H1 (cell line): ENCODE data around the gene PDK2. TPM values are rescaled to one million over a fixed set of nuclear protein-coding genes. Genes with fewer than 3 reads are reported as not detected.

ENCODE experiments used
- CTCF ChIA-PET: fragments of 300-600 bp; sonication (Branson Sonifier 250); formaldehyde crosslinking; loops from one replicate; lab custom pipeline; 2021; ENCODE audit not compliant: partially characterized antibody; lab: Charles Lee
- POLR2A ChIA-PET: fragments of 300-600 bp; sonication (Branson Sonifier 250); formaldehyde crosslinking; loops from one replicate; lab custom pipeline; 2021; ENCODE audit warnings: inconsistent platforms; ENCODE audit not compliant: partially characterized antibody; lab: Charles Lee
- DNase-seq, 2 experiments: peaks; one replicate each; pipeline versions ENCODE4 v3.0.0 to v3.0.0-alpha.2; 2010 to 2022; ENCODE audit warnings: low spot score in 2 of 2, low read depth in 1 of 2, mixed read lengths in 1 of 2
- FAIRE-seq: peaks from 2 replicates; lab custom pipeline; 2011; peaks lifted over from hg19 to GRCh38; lab: Jason Lieb, UNC
- H2AFZ ChIP-seq: 2 replicates; pipeline ENCODE4 v1.8.1; 2012; ENCODE audit warnings: low read length, inconsistent platforms
- H2AK5ac ChIP-seq: 2 replicates; pipeline ENCODE4 v1.6.1; 2013; ENCODE audit warnings: low read depth, low read length
- H2BK120ac ChIP-seq: replicated peaks from 2 replicates; pipeline ENCODE3; 2013; ENCODE audit warnings: low read depth, low read length, inconsistent platforms
- H2BK12ac ChIP-seq: 2 replicates; pipeline ENCODE4 v1.6.1; 2013; ENCODE audit warnings: low read depth, low read length
- H2BK15ac ChIP-seq: 2 replicates; pipeline ENCODE4 v1.6.1; 2013; ENCODE audit warnings: low read length
- H2BK20ac ChIP-seq: 2 replicates; pipeline ENCODE4 v1.6.1; 2013; ENCODE audit warnings: low read length
- H2BK5ac ChIP-seq: 2 replicates; pipeline ENCODE4 v1.6.1; 2013; ENCODE audit warnings: low read depth, low read length
- H3K14ac ChIP-seq: 2 replicates; pipeline ENCODE4 v1.6.1; 2013; ENCODE audit warnings: inconsistent platforms; ENCODE audit not compliant: insufficient read length
- H3K18ac ChIP-seq: 2 replicates; pipeline ENCODE4 v1.6.1; 2013; ENCODE audit warnings: low read length; ENCODE audit errors: extremely low read depth
- H3K23ac ChIP-seq: 2 replicates; pipeline ENCODE4 v1.6.1; 2013; ENCODE audit warnings: inconsistent platforms; ENCODE audit not compliant: insufficient read length
- H3K23me2 ChIP-seq: 2 replicates; pipeline ENCODE4 v1.6.1; 2013; ENCODE audit warnings: low read depth, low read length
- H3K27ac ChIP-seq: 2 replicates; pipeline ENCODE4 v1.6.1; 2011; ENCODE audit warnings: low read depth, low read length, inconsistent platforms
- H3K27me3 ChIP-seq, 4 experiments: replicated peaks in 1 of 4; 1 replicate in 1 of 4; 2 replicates in 3 of 4; pipeline versions ENCODE4 v1.6.1 to v1.8.1; 2011 to 2013; ENCODE audit warnings: low read length in 3 of 4, mild to moderate bottlenecking in 3 of 4, inconsistent platforms in 2 of 4, mixed read lengths in 2 of 4, moderate library complexity in 1 of 4; ENCODE audit not compliant: control insufficient read depth in 3 of 4, insufficient read depth in 3 of 4; ENCODE audit errors: extremely low read depth in 1 of 4
- H3K36me3 ChIP-seq, 4 experiments: 2 replicates each; pipeline versions ENCODE4 v1.6.1 to v1.8.1; 2011 to 2013; ENCODE audit warnings: mild to moderate bottlenecking in 4 of 4, low read length in 3 of 4, moderate library complexity in 2 of 4, control low read depth in 1 of 4, inconsistent platforms in 1 of 4; ENCODE audit not compliant: insufficient read depth in 4 of 4, control insufficient read depth in 2 of 4
- H3K4ac ChIP-seq: replicated peaks from 2 replicates; pipeline ENCODE3; 2013; ENCODE audit warnings: low read length, low read depth, mixed read lengths, inconsistent platforms; ENCODE audit not compliant: insufficient read length
- H3K4me1 ChIP-seq, 4 experiments: replicated peaks in 1 of 4; 1 replicate in 1 of 4; 2 replicates in 3 of 4; pipeline versions ENCODE4 v1.6.1 to v1.8.1; 2011 to 2013; ENCODE audit warnings: low read length in 3 of 4, inconsistent platforms in 2 of 4, mixed read lengths in 1 of 4; ENCODE audit not compliant: insufficient read depth in 4 of 4, control insufficient read depth in 3 of 4
- H3K4me2 ChIP-seq, 2 experiments: 2 replicates each; pipeline versions ENCODE4 v1.6.1 to v1.8.1; 2011 to 2013; ENCODE audit warnings: low read depth in 2 of 2, low read length in 2 of 2, control low read depth in 1 of 2, inconsistent platforms in 1 of 2, mild to moderate bottlenecking in 1 of 2; ENCODE audit not compliant: insufficient read depth in 1 of 2
- H3K4me3 ChIP-seq, 4 experiments: fragments of 200-600, 300-600 bp in 1 of 4; sonication (generic), shearing (Covaris generic), sonication (Bioruptor Twin) in 1 of 4; 2 replicates each; pipeline versions ENCODE4 v1.5.1 to v1.8.1; 2011 to 2016; ENCODE audit warnings: low read length in 4 of 4, low read depth in 3 of 4, control low read depth in 2 of 4, inconsistent platforms in 2 of 4, mild to moderate bottlenecking in 2 of 4, mixed read lengths in 1 of 4, moderate library complexity in 1 of 4; ENCODE audit not compliant: insufficient read depth in 2 of 4; ENCODE audit errors: extremely low read depth in 1 of 4
- H3K56ac ChIP-seq: replicated peaks from 2 replicates; pipeline ENCODE3; 2013; ENCODE audit warnings: low read depth, mild to moderate bottlenecking, mixed read lengths, low read length, inconsistent platforms; ENCODE audit not compliant: insufficient read length
- H3K79me1 ChIP-seq: 2 replicates; pipeline ENCODE4 v1.6.1; 2013; ENCODE audit warnings: low read depth, low read length, control low read depth
- H3K79me2 ChIP-seq, 2 experiments: 2 replicates each; pipeline versions ENCODE4 v1.6.1 to v1.8.1; 2012 to 2013; ENCODE audit warnings: low read length in 2 of 2, mild to moderate bottlenecking in 2 of 2, inconsistent platforms in 1 of 2; ENCODE audit not compliant: insufficient read depth in 2 of 2, control insufficient read depth in 1 of 2
- H3K9ac ChIP-seq, 4 experiments: replicated peaks in 1 of 4; 1 replicate in 1 of 4; 2 replicates in 3 of 4; pipeline versions ENCODE4 v1.6.1 to v1.8.1; 2011 to 2013; ENCODE audit warnings: low read depth in 3 of 4, low read length in 3 of 4, control low read depth in 2 of 4, mild to moderate bottlenecking in 2 of 4, moderate library complexity in 2 of 4, inconsistent platforms in 1 of 4; ENCODE audit errors: extremely low read depth in 1 of 4
- H3K9me3 ChIP-seq, 2 experiments: 2 replicates each; pipeline versions ENCODE4 v1.6.1 to v1.8.1; 2012 to 2013; ENCODE audit warnings: mild to moderate bottlenecking in 2 of 2, moderate library complexity in 2 of 2, control low read depth in 1 of 2, inconsistent platforms in 1 of 2, low read depth in 1 of 2, low read length in 1 of 2, mixed read lengths in 1 of 2; ENCODE audit not compliant: insufficient read depth in 2 of 2
- H4K20me1 ChIP-seq, 2 experiments: replicated peaks in 1 of 2; 2 replicates each; pipeline versions ENCODE3 to v1.8.1; 2011 to 2013; ENCODE audit warnings: inconsistent platforms in 2 of 2, low read length in 2 of 2, mild to moderate bottlenecking in 1 of 2; ENCODE audit not compliant: insufficient read depth in 2 of 2, control insufficient read depth in 1 of 2
- H4K5ac ChIP-seq: 2 replicates; pipeline ENCODE4 v1.6.1; 2013; ENCODE audit warnings: low read length, low read depth, mixed read lengths, inconsistent platforms; ENCODE audit not compliant: insufficient read length
- H4K8ac ChIP-seq: 2 replicates; pipeline ENCODE4 v1.8.0; 2013; ENCODE audit warnings: mild to moderate bottlenecking, moderate library complexity, low read length, inconsistent platforms; ENCODE audit not compliant: insufficient read depth; ENCODE audit errors: extremely low read depth
- H4K91ac ChIP-seq: replicated peaks from 2 replicates; pipeline ENCODE3; 2013; ENCODE audit warnings: low read length, mixed read lengths, inconsistent platforms; ENCODE audit not compliant: insufficient read length
- BCL11A ChIP-seq, 2 experiments: IDR thresholded peaks; one replicate each; pipeline ENCODE4 v1.6.1; 2011; ENCODE audit warnings: low read depth in 2 of 2, low read length in 2 of 2, mild to moderate bottlenecking in 2 of 2
- CREB1 ChIP-seq: IDR thresholded peaks from 2 replicates; pipeline ENCODE4 v1.6.1; 2012; ENCODE audit warnings: inconsistent platforms
- GABPA ChIP-seq: IDR thresholded peaks from 2 replicates; pipeline ENCODE4 v1.6.1; 2011; ENCODE audit warnings: mild to moderate bottlenecking, low read length, moderate library complexity, borderline replicate concordance; ENCODE audit not compliant: insufficient read depth
- JUN ChIP-seq: IDR thresholded peaks from 2 replicates; pipeline ENCODE4 v1.6.1; 2011; ENCODE audit warnings: low read depth, mild to moderate bottlenecking, improper control_type of control experiment, low read length
- MAX ChIP-seq: IDR thresholded peaks from 2 replicates; pipeline ENCODE4 v1.6.1; 2012; ENCODE audit warnings: inconsistent platforms
- RBBP5 ChIP-seq: IDR thresholded peaks from 2 replicates; pipeline ENCODE4 v1.7.1; 2012; ENCODE audit warnings: low read depth, mild to moderate bottlenecking, inconsistent platforms, low read length, moderate library complexity, borderline replicate concordance
- RFX5 ChIP-seq: IDR thresholded peaks from 2 replicates; pipeline ENCODE4 v1.6.1; 2011; ENCODE audit warnings: low read depth, low read length, improper control_type of control experiment, borderline replicate concordance
- SIRT6 ChIP-seq: IDR thresholded peaks from one replicate; pipeline ENCODE4 v1.7.1; 2012; ENCODE audit warnings: low read length, inconsistent platforms
- SIX5 ChIP-seq: IDR thresholded peaks from 2 replicates; pipeline ENCODE4 v1.6.1; 2011; ENCODE audit warnings: mild to moderate bottlenecking, low read depth, low read length
- SP1 ChIP-seq: IDR thresholded peaks from 2 replicates; pipeline ENCODE4 v1.6.1; 2011; ENCODE audit warnings: low read depth, low read length
- SP4 ChIP-seq: IDR thresholded peaks from 2 replicates; pipeline ENCODE4 v1.6.1; 2012; ENCODE audit warnings: low read length, inconsistent platforms
- USF2 ChIP-seq: IDR thresholded peaks from 2 replicates; pipeline ENCODE4 v1.6.1; 2011; ENCODE audit warnings: low read length, improper control_type of control experiment
- WGBS, 2 experiments: shearing (Covaris generic) in 1 of 2; methylation state at CpG; one replicate each; pipeline versions ENCODE4 v1.1.6 to v1.1.7; 2013 to 2015; ENCODE audit warnings: low lambda C conversion rate in 2 of 2, mixed read lengths in 2 of 2, inconsistent platforms in 1 of 2, low coverage in 1 of 2, missing lambda C conversion rate in 1 of 2; ENCODE audit not compliant: insufficient replicate concordance in 2 of 2, insufficient coverage in 1 of 2, insufficient read length in 1 of 2; ENCODE audit errors: extremely low coverage in 1 of 2, missing lambda C conversion rate in 1 of 2; 5-methylcytosine and 5-hydroxymethylcytosine counted together
- polyA plus RNA-seq, 7 experiments: library from polyadenylated mRNA; depleted of rRNA in 3 of 7; stranded (reverse) in 5 of 7; unstranded in 2 of 7; fragments of >200 nt in 5 of 7; fragments of 200-250 nt in 2 of 7; gene quantifications; 1 replicate in 5 of 7; 2 replicates in 1 of 7; 4 replicates in 1 of 7; pipeline versions ENCODE4 v1.2.1 to v1.2.3, GENCODE V29; 2011 to 2013; ENCODE audit warnings: missing spikeins in 2 of 7, mixed read lengths in 2 of 7
- total RNA-seq: library from RNA; stranded (reverse); fragmentation: NEBNext Ultra II Directional; extraction: Animal tissue kit (Norgen Biotek cat#: 25700); gene quantifications from 2 replicates; pipeline ENCODE4 v1.2.1, GENCODE V29; 2021

The PDK2 gene
- total and polyA plus RNA-seq, 2 of the 8 experiments (the other 6 are each of a cell fraction or from before 2014, with no cell fraction given): 18.3 to 121 TPM

GRCh38 chr17:50155115-50155819, 60.1 kb downstream of the PDK2 start:
- H2BK5ac ChIP-seq: no peak overlapping the region
- H2BK20ac ChIP-seq: no peak overlapping the region
- H4K5ac ChIP-seq: no peak overlapping the region
- no peaks in the 10 kb centered on the region for H3K79me1 ChIP-seq
- 80% methylated on average over 8 of the region's 8 CpGs; no CpG with 5 or more reads in 1 of the 2 experiments for WGBS, 2 experiments
- no peak overlapping the region; the same call in 1 of the 2 replicates for H4K8ac ChIP-seq
- H2BK120ac ChIP-seq: no peak overlapping the region
- no peak overlapping the region for H3K23ac ChIP-seq
- ChIA-PET CTCF (interaction anchor here (0.9 to 21.5 kb wide), 5 partner anchors 12 to 142 kb away, joined by 3 to 299 read pairs (median 57); partner anchors contain the start of genes SAMD14 and SGCA), POLR2A (interaction anchor here (0.9 kb wide), 1 partner anchor 128 kb away, joined by 3 read pairs; no protein-coding TSS in a partner anchor)
- H3K18ac ChIP-seq: no peak overlapping the region
- H3K4ac ChIP-seq: no peak overlapping the region
- no peak overlapping the region for H3K14ac ChIP-seq
- no peak for FAIRE-seq
- H3K23me2 ChIP-seq: peaks cover 14% of the 10 kb centered on the region
- no peak overlapping the region for H3K4me3 ChIP-seq
- H2AK5ac ChIP-seq: no peak overlapping the region
- H3K56ac ChIP-seq: no peak overlapping the region
- H3K9me3 ChIP-seq: no peaks in the 10 kb centered on the region
- no peak for DNase-seq
- no peaks in the 10 kb centered on the region for H3K79me2 ChIP-seq
- no peaks in the 10 kb centered on the region for H4K20me1 ChIP-seq
- H2BK12ac ChIP-seq: no peak overlapping the region
- H3K9ac ChIP-seq: no peak overlapping the region
- H2BK15ac ChIP-seq: no peak overlapping the region
- H3K27ac ChIP-seq: no peak overlapping the region
- H4K91ac ChIP-seq: no peak overlapping the region
- H3K4me2 ChIP-seq: no peak overlapping the region
- peaks cover 0 to 4% (median 2%) of the 10 kb centered on the region in 4 experiments; a peak in 4 of 7 replicates for H3K27me3 ChIP-seq
- H2AFZ ChIP-seq: no peak overlapping the region
- peaks cover 0 to 8% (median 5%) of the 10 kb centered on the region in 4 experiments; a peak in 5 of 7 replicates for H3K4me1 ChIP-seq
- no peaks in the 10 kb centered on the region for H3K36me3 ChIP-seq
- TF ChIP-seq RBBP5: no peak
- no peak for TF ChIP-seq BCL11A (IDR thresholded peaks at IDR 0.05; ENCODE audit: low read depth in 2 of 2, low read length in 2 of 2)
- TF ChIP-seq SP4: no peak
- no peak for TF ChIP-seq SIX5
- no peak for TF ChIP-seq SP1
- no peak for TF ChIP-seq USF2
- no peak for TF ChIP-seq MAX
- TF ChIP-seq RFX5: no peak
- TF ChIP-seq JUN: no peak
- no peak for TF ChIP-seq SIRT6
- no peak for TF ChIP-seq CREB1
- TF ChIP-seq GABPA: no peak
